Brain microvascular endothelial cell (primary cell): ENCODE data around the gene CAPN8.

ENCODE experiments used
- DNase-seq: peaks from one replicate; pipeline ENCODE4 v3.0.0-alpha.2; 2020
- H3K27ac ChIP-seq: fragments of 250-450 bp; sonication (Bioruptor Pico); 2 replicates; pipeline ENCODE4 v1.5.1; 2020; ENCODE audit warnings: mild to moderate bottlenecking, moderate library complexity
- H3K27me3 ChIP-seq: fragments of 250-450 bp; sonication (Bioruptor Pico); replicated peaks from 2 replicates; pipeline ENCODE4 v1.5.1; 2020; ENCODE audit warnings: mild to moderate bottlenecking
- H3K36me3 ChIP-seq: fragments of 250-450 bp; sonication (Bioruptor Pico); replicated peaks from 2 replicates; pipeline ENCODE4 v1.5.1; 2020; ENCODE audit warnings: mild to moderate bottlenecking
- H3K4me3 ChIP-seq: 2 replicates; pipeline ENCODE4 v1.5.1; 2011; ENCODE audit warnings: low read depth, mild to moderate bottlenecking, control low read depth, low read length, moderate library complexity
- CTCF ChIP-seq: IDR thresholded peaks from 2 replicates; pipeline ENCODE4 v1.5.1; 2011; ENCODE audit warnings: low read depth, mild to moderate bottlenecking, moderate library complexity, low read length, control low read depth, inconsistent platforms; ENCODE audit errors: missing control alignments
- in situ Hi-C: cut with HindIII; loops from 2 replicates; pipeline ENCODE4 v1.10.0; 2017; ENCODE audit warnings: low sequenced_read_pairs, low pct_ligation_motif_present

CAPN8 gene

GRCh38 chr1:223500560-223501425 lies 164.7 kb downstream of the CAPN8 start:
- no peak overlapping the region for H3K4me3 ChIP-seq
- DNase-seq: peak; percentile 86
- in situ Hi-C loops: no loop called here
- TF ChIP-seq CTCF: no peak
- H3K36me3 ChIP-seq: no peaks in the 10 kb centered on the region
- H3K27ac ChIP-seq: peak overlapping the region; percentile 56
- no peaks in the 10 kb centered on the region for H3K27me3 ChIP-seq

GRCh38 chr1:223496883-223497282 lies 168.6 kb downstream of the CAPN8 start:
- H3K4me3 ChIP-seq: no peak overlapping the region
- no peak for TF ChIP-seq CTCF
- in situ Hi-C loops: no loop called here
- H3K27ac ChIP-seq: no peak overlapping the region
- no peaks in the 10 kb centered on the region for H3K36me3 ChIP-seq
- H3K27me3 ChIP-seq: no peaks in the 10 kb centered on the region
- no peak for DNase-seq

- Histone ChIP-seq H3K4me3 (no peak overlapping the region), H3K27me3 (no peaks in the 10 kb centered on the region), H3K27ac (no peak overlapping the region), H3K36me3 (no peaks in the 10 kb centered on the region)
- no peak for TF ChIP-seq CTCF
- in situ Hi-C loops: no loop called here
- no peak for DNase-seq
These were observed 170.4 kb downstream of the CAPN8 start for GRCh38 chr1:223494926-223495645.

- no peak for TF ChIP-seq CTCF
- no peak for DNase-seq
- Histone ChIP-seq H3K4me3 (no peak overlapping the region), H3K27me3 (no peaks in the 10 kb centered on the region), H3K36me3 (no peaks in the 10 kb centered on the region), H3K27ac (no peak overlapping the region)
- in situ Hi-C loops: no loop called here
These were observed 173.5 kb downstream of the CAPN8 start for GRCh38 chr1:223492044-223492443.
